HFFc6 (cell line): ENCODE measurements around the gene FAM227A. TPM values are rescaled to one million over a fixed set of nuclear protein-coding genes. Genes with fewer than 3 reads are reported as not detected.

ENCODE experiments used
- DNase-seq: peaks from one replicate; pipeline ENCODE4 v3.0.0-alpha.2; 2018
- H3K27ac Mint-ChIP-seq: 2 replicates; pipeline ENCODE4 v1.8.0; 2020; ENCODE audit warnings: mild to moderate bottlenecking, mixed read lengths
- H3K27me3 Mint-ChIP-seq: 2 replicates; pipeline ENCODE4 v1.8.0; 2021; ENCODE audit warnings: mild to moderate bottlenecking, moderate library complexity, mixed read lengths; ENCODE audit not compliant: insufficient read depth
- H3K36me3 Mint-ChIP-seq: 2 replicates; pipeline ENCODE4 v1.8.0; 2021; ENCODE audit warnings: low read depth, mixed read lengths
- H3K4me1 Mint-ChIP-seq: 2 replicates; pipeline ENCODE4 v1.8.0; 2020; ENCODE audit warnings: low read depth, mixed read lengths
- H3K4me3 Mint-ChIP-seq: 2 replicates; pipeline ENCODE4 v1.8.0; 2020; ENCODE audit warnings: mild to moderate bottlenecking, moderate library complexity, mixed read lengths
- H3K9me3 Mint-ChIP-seq: 2 replicates; pipeline ENCODE4 v1.8.0; 2020; ENCODE audit warnings: mild to moderate bottlenecking, mixed read lengths
- CTCF ChIP-seq: fragments of 200-600 bp; sonication (generic); IDR thresholded peaks from 2 replicates; pipeline ENCODE4 v1.5.0; 2021; ENCODE audit warnings: antibody characterized with exemption, mild to moderate bottlenecking
- total RNA-seq, 6 experiments: library from RNA; stranded (reverse); fragmentation: NEBNext Ultra II Directional; extraction: Animal tissue kit (Norgen Biotek cat#: 25700); gene quantifications; 2 replicates in 1 of 6; 3 replicates in 5 of 6; pipeline ENCODE4 v1.2.3, GENCODE V29; 2021

The FAM227A gene
- total RNA-seq, 6 experiments from 2014 or later: 0.41 to 0.88 (median 0.80) TPM

- H3K9me3 Mint-ChIP-seq: peaks cover 7% of the 10 kb centered on the region
- H3K27me3 Mint-ChIP-seq: no peaks in the 10 kb centered on the region; the same call in 1 of the 2 replicates
- H3K27ac Mint-ChIP-seq: no peak overlapping the region
- peaks cover 5% of the 10 kb centered on the region for H3K4me1 Mint-ChIP-seq
- no peak for TF ChIP-seq CTCF
- DNase-seq: no peak
- peaks cover 7% of the 10 kb centered on the region for H3K36me3 Mint-ChIP-seq
- no peak overlapping the region for H3K4me3 Mint-ChIP-seq
Observed at GRCh38 chr22:38549101-38549894, 106.9 kb downstream of the FAM227A start.

- no peak overlapping the region for H3K4me3 Mint-ChIP-seq
- TF ChIP-seq CTCF: no peak
- H3K27ac Mint-ChIP-seq: no peak overlapping the region
- peaks cover 35% of the 10 kb centered on the region for H3K36me3 Mint-ChIP-seq
- DNase-seq: no peak
- H3K27me3 Mint-ChIP-seq: no peaks in the 10 kb centered on the region
- peaks cover 32% of the 10 kb centered on the region for H3K9me3 Mint-ChIP-seq
- H3K4me1 Mint-ChIP-seq: no peaks in the 10 kb centered on the region
Observed at GRCh38 chr22:38540701-38541100, 115.5 kb downstream of the FAM227A start.

- H3K36me3 Mint-ChIP-seq: no peaks in the 10 kb centered on the region
- H3K27ac Mint-ChIP-seq: peak overlapping the region; percentile 40
- DNase-seq: no peak
- H3K4me1 Mint-ChIP-seq: peaks cover 8% of the 10 kb centered on the region
- no peaks in the 10 kb centered on the region for H3K9me3 Mint-ChIP-seq
- no peaks in the 10 kb centered on the region; the same call in 1 of the 2 replicates for H3K27me3 Mint-ChIP-seq
- no peak for TF ChIP-seq CTCF
- peak overlapping the region; percentile 11; the same call in 1 of the 2 replicates for H3K4me3 Mint-ChIP-seq
Observed at GRCh38 chr22:38531251-38531938, 124.8 kb downstream of the FAM227A start.

Other genes starting within 250 kb of the FAM227A start
- gene KCNJ4, start 201.2 kb downstream of the FAM227A start, total RNA-seq: not detected
- 100 to 1,000 TPM; 138 to 187 (median 172) TPM for gene KDELR3, start 188.3 kb downstream of the FAM227A start, total RNA-seq
- 100 to 1,000 TPM; 211 to 246 (median 220) TPM for gene DDX17, start 150.1 kb downstream of the FAM227A start, total RNA-seq
- 1 to 10 TPM; 2.4 to 6.3 (median 3.3) TPM for gene DMC1, start 86.2 kb downstream of the FAM227A start, total RNA-seq
- 10 to 100 TPM; 21.9 to 32.4 (median 25.9) TPM for gene CBY1, start 246 bp upstream of the FAM227A start, total RNA-seq
- gene TOMM22, start 25.6 kb upstream of the FAM227A start, total RNA-seq: 100 to 1,000 TPM; 121 to 141 (median 132) TPM
- 10 to 100 TPM; 37.8 to 44.6 (median 41.0) TPM for gene JOSD1, start 44.6 kb upstream of the FAM227A start, total RNA-seq
- gene GTPBP1, start 49.6 kb upstream of the FAM227A start, total RNA-seq: 10 to 100 TPM; 32.1 to 40.8 (median 38.4) TPM
- gene SUN2, start 99.6 kb upstream of the FAM227A start, total RNA-seq: 100 to 1,000 TPM in 3 of 6 experiments, 10 to 100 TPM in 3; 90.4 to 104 (median 100.0) TPM
- gene DNAL4, start 137.8 kb upstream of the FAM227A start, total RNA-seq: 10 to 100 TPM in 2 of 6 experiments, 1 to 10 TPM in 4; 8.6 to 11.5 (median 9.8) TPM
- 1 to 10 TPM; 1.4 to 5.4 (median 1.6) TPM for gene NPTXR, start 187.6 kb upstream of the FAM227A start, total RNA-seq
- gene CBX6, start 215.8 kb upstream of the FAM227A start, total RNA-seq: 10 to 100 TPM; 72.0 to 91.5 (median 75.3) TPM